AG09309 (cell line): Measurements from ENCODE around the gene IL1R2.

ENCODE experiments used
- DNase-seq: peaks from one replicate; pipeline ENCODE4 v3.0.0-alpha.2; 2010; ENCODE audit warnings: low read depth
- H3K4me3 ChIP-seq: 2 replicates; pipeline ENCODE4 v1.5.1; 2011; ENCODE audit warnings: mild to moderate bottlenecking, low read depth, low read length, moderate library complexity; ENCODE audit not compliant: control insufficient read depth
- CTCF ChIP-seq: IDR thresholded peaks from 2 replicates; pipeline ENCODE4 v1.5.1; 2011; ENCODE audit warnings: mild to moderate bottlenecking, low read depth, low read length, inconsistent platforms; ENCODE audit not compliant: insufficient read depth, control insufficient read depth; ENCODE audit errors: missing control alignments

Gene IL1R2

GRCh38 chr2:102005989-102006885 is 14.5 kb downstream of the IL1R2 start:
- no peak for DNase-seq

GRCh38 chr2:102006886-102007278 is 15.1 kb downstream of the IL1R2 start:
- DNase-seq: no peak
- H3K4me3 ChIP-seq: no peak overlapping the region
- TF ChIP-seq CTCF: no peak

More at GRCh38 chr2:102005989-102006885, 14.5 kb downstream of the IL1R2 start:
- H3K4me3 ChIP-seq: no peak overlapping the region
- TF ChIP-seq CTCF: peak; percentile 75

- no peak for TF ChIP-seq CTCF
- no peak for DNase-seq
- H3K4me3 ChIP-seq: no peak overlapping the region
Observed at GRCh38 chr2:102008490-102008889, 16.7 kb downstream of the IL1R2 start.

GRCh38 chr2:102009557-102009956 is 17.8 kb downstream of the IL1R2 start:
- H3K4me3 ChIP-seq: no peak overlapping the region
- DNase-seq: no peak
- no peak for TF ChIP-seq CTCF

GRCh38 chr2:102010902-102011301 is 19.1 kb downstream of the IL1R2 start:
- DNase-seq: no peak
- H3K4me3 ChIP-seq: no peak overlapping the region
- TF ChIP-seq CTCF: no peak

GRCh38 chr2:102012061-102012614 is 20.4 kb downstream of the IL1R2 start:
- TF ChIP-seq CTCF: no peak
- no peak for DNase-seq

More at GRCh38 chr2:102012061-102012614, 20.4 kb downstream of the IL1R2 start:
- no peak overlapping the region for H3K4me3 ChIP-seq
